Spleen (tissue), 11 donors: Measurements from ENCODE around the gene HLCS. TPM values are rescaled to one million over a fixed set of nuclear protein-coding genes. Genes with fewer than 3 reads are reported as not detected.
"Not testable (repeated sequence)": the region's sequence is repeated elsewhere in the genome, so short reads cannot be mapped to it uniquely, and the experiment has no call there.

Source experiments
- DNase-seq: peaks from one replicate; pipeline ENCODE4 v3.0.0-alpha.2; 2020
- H3K27ac ChIP-seq, 8 donors: fragments of 200-600 bp; sonication (generic) in 7 of 8; 1 replicate in 4 of 8; 2 replicates in 4 of 8; pipeline versions ENCODE4 v1.5.0 to v1.8.0; 2016 to 2021; ENCODE audit warnings: inconsistent platforms in 4 of 8, mild to moderate bottlenecking in 4 of 8, moderate library complexity in 1 of 8
- H3K27me3 ChIP-seq, 7 donors: fragments of 200-600 bp; sonication (generic) in 6 of 7; replicated peaks in 1 of 7; 1 replicate in 4 of 7; 2 replicates in 3 of 7; pipeline versions ENCODE4 v1.5.0 to v1.8.0; 2016 to 2021; ENCODE audit warnings: inconsistent platforms in 3 of 7, mild to moderate bottlenecking in 1 of 7
- H3K36me3 ChIP-seq, 6 donors: fragments of 200-600 bp; sonication (generic) in 5 of 6; 1 replicate in 4 of 6; 2 replicates in 2 of 6; pipeline versions ENCODE4 v1.5.0 to v1.8.0; 2016 to 2021; ENCODE audit warnings: inconsistent platforms in 2 of 6
- H3K4me1 ChIP-seq, 6 donors: fragments of 200-600 bp; sonication (generic) in 5 of 6; 1 replicate in 3 of 6; 2 replicates in 3 of 6; pipeline versions ENCODE4 v1.5.0 to v1.8.0; 2016 to 2021; ENCODE audit warnings: inconsistent platforms in 3 of 6
- H3K4me3 ChIP-seq, 8 donors: fragments of 200-600 bp; sonication (generic) in 7 of 8; 1 replicate in 4 of 8; 2 replicates in 4 of 8; pipeline versions ENCODE4 v1.5.0 to v1.8.0; 2016 to 2021; ENCODE audit warnings: inconsistent platforms in 4 of 8, mild to moderate bottlenecking in 4 of 8, moderate library complexity in 2 of 8
- H3K9me3 ChIP-seq, 8 donors: fragments of 200-600 bp; sonication (generic) in 7 of 8; 1 replicate in 4 of 8; 2 replicates in 4 of 8; pipeline versions ENCODE4 v1.5.0 to v1.8.0; 2016 to 2021; ENCODE audit warnings: inconsistent platforms in 4 of 8
- POLR2A ChIP-seq, 3 donors: fragments of 450-650 bp; IDR thresholded peaks; one replicate each; pipeline ENCODE4 v1.5.1; 2017; ENCODE audit warnings: antibody characterized with exemption in 3 of 3, mild to moderate bottlenecking in 1 of 3
- POLR2AphosphoS5 ChIP-seq, 3 donors: sonication (generic); formaldehyde crosslinking; IDR thresholded peaks; one replicate each; pipeline ENCODE4 v1.5.1; 2017; ENCODE audit warnings: antibody characterized with exemption in 3 of 3
- WGBS, 5 donors: extraction: QIAGEN DNeasy Blood & Tissue Kit in 3 of 5; methylation state at CpG; one replicate each; pipeline versions ENCODE4 v1.1.5 to v1.1.7; 2013 to 2018; 5-methylcytosine and 5-hydroxymethylcytosine counted together
- intact Hi-C: fragments of 100-400 bp; cut with DNase I; formaldehyde crosslinking; loops from one replicate; pipeline ENCODE4 v1.15.0; 2023; ENCODE audit warnings: low total_unique reads
- polyA plus RNA-seq, 3 donors: library from polyadenylated mRNA; stranded (reverse); fragments of 200-250 nt; gene quantifications; one replicate each; pipeline ENCODE4 v1.2.1, GENCODE V29; 2013
- total RNA-seq, 7 donors: library from RNA; depleted of rRNA in 3 of 7; stranded (reverse); fragments of >200 nt in 3 of 7; fragmentation: NEBNext Ultra II Directional in 4 of 7; extraction: Animal tissue kit (Norgen Biotek cat#: 25700) in 4 of 7; gene quantifications; one replicate each; pipeline versions ENCODE4 v1.1.0 to v1.2.1, GENCODE V29; 2016 to 2021
- TF ChIP-seq, protein P1 (sequence below), 11 experiments: fragments of 200-600 bp in 7 of 11; fragments of 450-650 bp in 4 of 11; sonication (generic) in 4 of 11; IDR thresholded peaks in 8 of 11; conservative IDR thresholded peaks in 3 of 11; 1 replicate in 7 of 11; 2 replicates in 4 of 11; pipeline versions ENCODE4 v1.4.0 to v1.8.0; 2016 to 2021; ENCODE audit warnings: antibody characterized with exemption in 11 of 11, inconsistent platforms in 4 of 11, mild to moderate bottlenecking in 1 of 11
- donor health status: healthy with polysubstance abuse.
- donor health status: DM: no; HTN: no; CAD: no; lungs with moderate emphysema.
- donor health status: DM: no; HTN: no; CAD: no.
- donor health status: Bipolar disorder and iron deficiency.
- donor health status: healthy.
- donor health status: DM: no; HTN: no; CAD: no.
- donor health status: DM: yes; HTN: yes; CAD: no.

The HLCS gene
- total and polyA plus RNA-seq, 10 donors = 1.7 to 22.8 (median 16.3) TPM

DNA sequence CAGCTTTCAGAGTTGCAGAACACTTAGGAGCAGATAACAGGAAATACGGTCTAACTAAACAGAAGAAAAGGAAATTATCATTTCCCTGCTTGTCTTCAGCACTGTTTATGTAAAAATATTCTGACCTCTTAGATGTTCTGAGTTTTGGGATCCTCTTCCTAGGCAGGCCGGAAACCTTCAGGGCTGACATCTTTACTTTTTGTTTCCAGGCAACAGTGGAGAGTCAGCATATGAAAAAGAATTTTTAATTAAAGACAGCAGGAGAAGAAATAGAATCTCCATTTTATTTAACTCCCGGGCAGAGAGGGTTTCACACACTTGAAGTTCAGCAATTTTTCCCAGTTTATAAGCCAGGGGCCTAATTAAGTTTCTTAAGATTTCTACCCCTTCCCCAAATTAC, 35.0 kb upstream of the HLCS start:
- TF ChIP-seq POLR2A (IDR thresholded peaks at IDR 0.05) = no peak
- no peak for TF ChIP-seq POLR2AphosphoS5 (IDR thresholded peaks at IDR 0.05)
- TF ChIP-seq, protein P1, sequence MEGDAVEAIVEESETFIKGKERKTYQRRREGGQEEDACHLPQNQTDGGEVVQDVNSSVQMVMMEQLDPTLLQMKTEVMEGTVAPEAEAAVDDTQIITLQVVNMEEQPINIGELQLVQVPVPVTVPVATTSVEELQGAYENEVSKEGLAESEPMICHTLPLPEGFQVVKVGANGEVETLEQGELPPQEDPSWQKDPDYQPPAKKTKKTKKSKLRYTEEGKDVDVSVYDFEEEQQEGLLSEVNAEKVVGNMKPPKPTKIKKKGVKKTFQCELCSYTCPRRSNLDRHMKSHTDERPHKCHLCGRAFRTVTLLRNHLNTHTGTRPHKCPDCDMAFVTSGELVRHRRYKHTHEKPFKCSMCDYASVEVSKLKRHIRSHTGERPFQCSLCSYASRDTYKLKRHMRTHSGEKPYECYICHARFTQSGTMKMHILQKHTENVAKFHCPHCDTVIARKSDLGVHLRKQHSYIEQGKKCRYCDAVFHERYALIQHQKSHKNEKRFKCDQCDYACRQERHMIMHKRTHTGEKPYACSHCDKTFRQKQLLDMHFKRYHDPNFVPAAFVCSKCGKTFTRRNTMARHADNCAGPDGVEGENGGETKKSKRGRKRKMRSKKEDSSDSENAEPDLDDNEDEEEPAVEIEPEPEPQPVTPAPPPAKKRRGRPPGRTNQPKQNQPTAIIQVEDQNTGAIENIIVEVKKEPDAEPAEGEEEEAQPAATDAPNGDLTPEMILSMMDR (IDR thresholded peaks at IDR 0.05 in 8 of 11, conservative IDR thresholded peaks at IDR 0.05 in 3 of 11) = no peak
- H3K27ac ChIP-seq = peak overlapping the region in 1 of 8 donors; percentile 6
- H3K4me3 ChIP-seq = no peak overlapping the region
- intact Hi-C loops = no loop called here
- no peaks in the 10 kb centered on the region for H3K36me3 ChIP-seq
- no peak for DNase-seq
- peaks cover 5 to 19% (median 11%) of the 10 kb centered on the region in 6 donors for H3K4me1 ChIP-seq
- peaks cover 0 to 11% (median 9%) of the 10 kb centered on the region in 7 donors for H3K27me3 ChIP-seq
- 40 to 54% (median 48%) methylated on average over 3 of the region's 3 CpGs for WGBS, 5 donors
- H3K9me3 ChIP-seq = no peaks in the 10 kb centered on the region

DNA sequence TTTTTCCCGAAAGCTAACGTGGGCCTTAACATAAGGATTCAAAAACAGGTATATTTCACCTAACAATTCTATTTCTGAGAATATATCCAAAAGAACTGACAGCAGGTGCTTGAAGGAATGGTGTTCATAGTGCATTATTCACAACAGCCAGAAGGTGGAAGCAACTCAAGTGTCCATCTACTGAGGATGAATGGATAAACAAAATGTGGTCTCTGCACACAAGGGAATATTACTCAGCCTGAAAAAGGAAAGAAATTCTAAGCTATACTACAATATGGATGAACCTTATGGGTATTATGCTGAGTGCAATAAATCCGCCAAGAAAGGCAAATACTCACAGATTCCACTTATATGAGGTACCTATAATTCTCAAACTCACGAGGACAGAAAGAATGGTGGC, 33.9 kb upstream of the HLCS start:
- H3K27me3 ChIP-seq = peaks cover 0 to under 1% (median 0%) of the 10 kb centered on the region in 7 donors
- H3K27ac ChIP-seq = no peak overlapping the region
- peaks cover 0 to 10% (median 5%) of the 10 kb centered on the region in 6 donors for H3K4me1 ChIP-seq
- no peaks in the 10 kb centered on the region for H3K9me3 ChIP-seq
- 74 to 86% (median 81%) methylated on average over 4 of the region's 4 CpGs for WGBS, 5 donors
- no peaks in the 10 kb centered on the region for H3K36me3 ChIP-seq
- DNase-seq = no peak
- TF ChIP-seq, protein P1 (IDR thresholded peaks at IDR 0.05 in 8 of 11, conservative IDR thresholded peaks at IDR 0.05 in 3 of 11) = no peak
- TF ChIP-seq POLR2A (IDR thresholded peaks at IDR 0.05) = no peak
- no peak overlapping the region for H3K4me3 ChIP-seq
- intact Hi-C loops = no loop called here

DNA sequence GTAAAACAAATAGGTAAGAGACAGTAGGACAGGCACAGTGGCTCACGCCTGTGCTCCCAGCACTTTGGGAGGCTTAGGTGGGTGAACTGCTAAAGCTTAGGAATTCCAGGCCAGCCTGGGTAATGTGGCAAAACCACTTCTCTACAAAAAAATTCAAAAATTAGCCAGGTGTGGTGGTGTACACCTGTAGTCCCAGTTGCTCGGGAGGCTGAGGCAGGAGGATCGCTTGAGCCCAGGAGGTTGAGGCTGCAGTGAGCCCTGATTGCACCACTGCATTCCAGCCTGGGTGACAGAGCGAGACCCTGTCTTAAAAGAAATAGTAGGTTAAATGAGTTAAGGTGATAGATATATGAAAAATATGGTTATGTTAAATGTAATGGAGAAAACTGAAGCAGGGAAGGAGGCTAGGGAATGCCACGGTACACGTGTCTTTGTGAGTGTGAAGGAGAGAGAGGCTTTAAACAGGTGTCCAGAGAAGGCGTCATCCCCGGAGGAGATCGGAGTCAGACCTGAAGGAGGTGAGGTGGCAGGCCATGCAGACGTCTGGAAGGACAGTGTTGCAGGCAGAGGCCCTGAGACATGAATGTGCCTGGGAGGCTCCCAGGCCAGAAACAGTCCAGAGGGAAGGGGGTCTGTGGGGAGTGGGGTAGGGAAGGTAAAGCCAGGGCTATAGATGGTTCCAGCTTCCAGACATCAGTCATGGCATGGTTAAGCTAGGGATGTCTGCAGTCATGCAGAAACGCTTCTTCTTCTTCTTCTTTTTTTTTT, 32.8 kb upstream of the HLCS start:
- WGBS, 5 donors = 86 to 94% (median 89%) methylated on average over 11 of the region's 11 CpGs
- intact Hi-C loops = no loop called here
- H3K27me3 ChIP-seq = peaks cover 0 to 6% (median 0%) of the 10 kb centered on the region in 7 donors
- H3K36me3 ChIP-seq = no peaks in the 10 kb centered on the region
- peaks cover 0 to 2% (median 0%) of the 10 kb centered on the region in 8 donors for H3K9me3 ChIP-seq
- no peak overlapping the region for H3K27ac ChIP-seq
- no peak for TF ChIP-seq POLR2AphosphoS5 (IDR thresholded peaks at IDR 0.05)
- TF ChIP-seq, protein P1 (IDR thresholded peaks at IDR 0.05 in 8 of 11, conservative IDR thresholded peaks at IDR 0.05 in 3 of 11) = no peak
- no peak for TF ChIP-seq POLR2A (IDR thresholded peaks at IDR 0.05)
- H3K4me3 ChIP-seq = no peak overlapping the region
- no peak for DNase-seq
- H3K4me1 ChIP-seq = peaks cover 0 to 10% (median 5%) of the 10 kb centered on the region in 6 donors

DNA sequence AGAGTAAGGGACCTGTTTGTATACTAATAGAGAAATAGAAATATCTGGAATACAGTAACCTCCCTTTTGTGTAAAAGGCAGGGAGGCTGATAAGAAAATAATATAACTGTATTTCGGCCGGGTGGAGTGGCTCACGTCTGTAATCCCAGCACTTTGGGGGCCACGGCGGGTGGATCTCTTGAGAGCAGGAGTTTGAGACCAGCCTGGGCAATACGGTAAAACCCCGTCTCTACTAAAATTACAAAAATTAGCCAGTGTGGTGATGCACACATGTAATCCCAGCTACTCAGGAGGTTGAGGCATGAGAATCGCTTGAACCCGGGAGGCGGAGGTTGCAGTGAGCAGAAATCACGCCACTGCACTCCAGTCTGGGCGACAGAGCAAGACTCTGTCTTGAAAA, 28.8 kb upstream of the HLCS start:
- 92 to 96% (median 95%) methylated on average over 12 of the region's 12 CpGs for WGBS, 5 donors
- H3K4me3 ChIP-seq, H3K4me1 ChIP-seq, H3K36me3 ChIP-seq, H3K9me3 ChIP-seq, DNase-seq, H3K27ac ChIP-seq, intact Hi-C loops: not testable (repeated sequence)
- H3K27me3 ChIP-seq = peaks cover 0 to 11% (median 0%) of the 10 kb centered on the region in 7 donors
